ENCODE data around the gene SLC30A7.
"Not testable (repeated sequence)": the region's sequence is repeated elsewhere in the genome, so short reads cannot be mapped to it uniquely, and the experiment has no call there.

SLC30A7 gene

DNA sequence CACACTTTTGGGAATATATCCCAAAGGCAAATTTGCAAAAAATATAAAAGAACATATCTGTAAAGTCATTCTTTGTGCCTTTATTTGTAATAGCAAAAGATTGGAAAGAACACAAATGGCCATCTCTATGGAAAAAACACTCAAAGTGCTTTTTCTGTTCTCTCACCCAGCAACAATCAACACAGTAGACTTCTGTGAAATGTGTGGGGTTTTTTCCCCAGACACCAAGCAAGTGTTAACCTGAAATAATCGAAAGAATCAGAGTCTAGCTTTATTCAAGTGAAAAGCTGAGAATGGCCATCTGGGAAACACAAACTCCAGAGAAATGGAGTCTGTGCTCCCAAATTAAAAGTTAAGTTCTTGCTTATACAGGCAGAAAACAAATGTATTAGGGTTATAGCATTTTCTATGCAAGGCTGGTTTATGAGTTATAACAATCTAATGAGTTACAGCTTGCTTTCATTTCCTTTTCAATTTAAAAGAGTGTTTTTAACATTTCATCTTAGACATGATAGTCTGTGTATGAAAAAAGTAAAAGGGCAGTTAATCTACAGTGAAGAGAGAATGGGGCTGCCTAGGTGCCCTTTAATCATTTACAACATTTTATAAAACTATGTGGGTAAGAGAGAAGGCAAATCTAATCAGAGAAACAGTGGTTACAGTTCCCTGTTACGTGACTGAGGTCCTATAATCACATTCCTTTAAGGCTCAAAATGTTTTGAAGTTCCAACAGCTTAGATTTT lies 46.6 kb downstream of the SLC30A7 start:
- no peak for DNase-seq

GRCh38 chr1:100943533-100943932 lies 47.6 kb downstream of the SLC30A7 start:
- no peak for DNase-seq

GRCh38 chr1:100946064-100946463 lies 50.2 kb downstream of the SLC30A7 start:
- not testable (repeated sequence) for DNase-seq

DNA sequence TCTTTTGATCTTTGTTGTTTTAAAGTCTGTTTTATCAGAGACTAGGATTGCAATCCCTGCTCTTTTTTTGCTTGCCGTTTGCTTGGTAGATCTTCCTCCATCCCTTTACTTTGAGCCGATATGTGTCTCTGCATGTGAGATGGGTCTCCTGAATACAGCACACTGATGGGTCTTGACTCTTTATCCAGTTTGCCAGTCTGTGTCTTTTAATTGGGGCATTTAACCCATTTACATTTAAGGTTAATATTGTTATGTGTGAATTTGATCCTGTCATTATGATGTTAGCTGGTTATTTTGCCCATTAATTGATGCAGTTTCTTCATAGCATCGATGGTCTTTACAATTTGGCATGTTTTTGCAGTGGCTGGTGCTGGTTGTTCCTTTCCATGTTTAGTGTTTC lies 51.9 kb downstream of the SLC30A7 start:
- not testable (repeated sequence) for DNase-seq

DNA sequence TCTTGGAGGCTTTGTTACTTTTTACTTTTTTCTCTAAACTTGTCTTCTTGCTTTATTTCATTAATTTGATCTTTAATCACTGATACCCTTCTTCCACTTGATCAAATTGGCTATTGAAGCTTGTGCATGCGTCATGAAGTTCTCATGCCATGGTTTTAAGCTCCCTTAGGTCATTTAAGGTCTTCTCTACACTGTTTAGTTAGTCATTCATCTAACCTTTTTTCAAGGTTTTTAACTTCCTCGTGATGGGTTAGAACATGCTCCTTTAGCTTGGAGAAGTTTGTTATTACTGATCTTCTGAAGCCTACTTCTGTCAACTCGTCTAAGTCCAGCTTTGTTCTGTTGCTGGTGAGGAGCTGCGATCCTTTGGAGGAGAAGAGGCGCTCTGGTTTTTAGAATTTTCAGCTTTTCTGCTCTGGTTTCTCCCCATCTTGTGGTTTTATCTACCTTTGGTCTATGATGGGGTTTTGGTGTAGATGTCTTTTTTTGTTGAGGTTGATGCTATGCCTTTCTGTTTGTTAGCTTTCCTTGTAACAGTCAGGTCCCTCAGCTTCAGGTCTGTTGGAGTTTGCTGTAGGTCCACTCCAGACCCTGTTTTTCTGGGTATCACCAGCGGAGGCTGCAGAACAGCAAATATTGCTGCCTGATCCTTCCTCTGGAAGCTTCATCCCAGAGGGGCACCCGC lies 53.0 kb downstream of the SLC30A7 start:
- DNase-seq: not testable (repeated sequence)

DNA sequence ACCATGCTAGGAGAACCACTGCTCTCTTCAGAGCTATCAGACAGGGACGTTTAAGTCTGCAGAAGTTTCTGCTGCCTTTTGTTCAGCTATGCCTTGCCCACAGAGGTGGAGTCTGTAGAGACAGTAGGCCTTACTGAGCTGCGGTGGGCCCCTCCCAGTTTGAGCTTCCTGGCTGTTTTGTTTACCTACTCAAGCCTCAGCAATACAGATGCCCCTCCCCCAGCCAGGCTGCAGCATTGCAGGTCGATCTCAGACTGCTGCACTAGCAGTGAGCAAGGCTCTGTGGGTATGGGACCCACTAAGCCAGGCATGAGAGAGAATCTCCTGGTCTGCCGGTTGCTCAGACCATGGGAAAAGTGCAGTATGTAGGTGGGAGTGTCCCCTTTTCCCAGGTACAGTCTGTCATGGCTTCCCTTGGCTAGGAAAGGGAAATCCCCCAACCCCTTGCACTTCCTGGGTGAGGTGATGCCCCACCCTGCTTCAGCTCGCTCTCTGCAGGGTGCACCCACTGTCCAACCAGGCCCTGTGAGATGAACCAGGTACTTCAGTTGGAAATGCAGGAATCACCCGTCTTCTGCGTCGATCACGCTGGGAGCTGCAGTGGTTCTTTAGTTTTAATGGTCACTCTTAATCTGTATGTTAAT lies 53.7 kb downstream of the SLC30A7 start:
- DNase-seq: peak; percentile 66

GRCh38 chr1:100950337-100950736 lies 54.4 kb downstream of the SLC30A7 start:
- DNase-seq: no peak

GRCh38 chr1:100950781-100951180 lies 54.9 kb downstream of the SLC30A7 start:
- DNase-seq: no peak

GRCh38 chr1:100952104-100952745 lies 56.3 kb downstream of the SLC30A7 start:
- DNase-seq: no peak

DNA sequence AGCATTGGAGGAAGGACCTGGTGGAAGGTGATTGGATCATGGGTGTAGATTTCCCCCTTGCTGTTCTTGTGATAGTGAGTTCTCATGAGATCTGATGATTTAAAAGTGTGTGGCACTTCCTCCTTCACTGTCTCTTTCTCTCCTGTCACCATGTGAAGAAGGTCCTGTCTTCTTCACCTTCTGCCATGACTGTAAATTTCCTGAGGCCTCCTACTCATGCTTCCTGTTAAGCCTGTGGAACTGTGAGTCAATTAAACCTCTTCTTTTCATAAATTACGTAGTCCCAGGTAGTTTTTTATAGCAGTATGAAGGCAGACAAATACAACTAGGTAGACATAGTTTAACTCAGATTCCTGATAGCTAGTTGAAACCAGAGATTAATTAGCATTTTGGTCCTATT lies 57.1 kb downstream of the SLC30A7 start:
- DNase-seq: not testable (repeated sequence)

GRCh38 chr1:100953960-100954730 lies 58.3 kb downstream of the SLC30A7 start:
- DNase-seq: no peak

DNA sequence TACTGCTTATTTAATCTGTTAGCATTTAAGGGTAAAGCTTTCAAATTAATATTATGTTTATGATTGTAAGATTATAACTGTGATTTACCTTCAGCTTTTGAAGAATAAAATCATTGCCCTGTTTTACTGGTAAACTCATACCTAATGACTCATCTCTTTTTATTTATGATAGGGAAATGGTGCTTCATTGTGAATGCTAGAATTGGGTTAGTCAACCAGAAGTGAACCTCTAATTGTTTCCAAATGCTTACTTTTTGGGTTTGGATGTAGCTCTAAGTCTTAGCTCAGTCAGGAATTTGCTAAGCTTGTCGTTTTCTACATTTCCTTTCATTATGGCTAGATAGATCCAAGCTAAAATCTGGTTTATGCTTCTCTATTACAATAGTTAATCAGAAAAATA lies 59.4 kb downstream of the SLC30A7 start:
- DNase-seq: no peak

DNA sequence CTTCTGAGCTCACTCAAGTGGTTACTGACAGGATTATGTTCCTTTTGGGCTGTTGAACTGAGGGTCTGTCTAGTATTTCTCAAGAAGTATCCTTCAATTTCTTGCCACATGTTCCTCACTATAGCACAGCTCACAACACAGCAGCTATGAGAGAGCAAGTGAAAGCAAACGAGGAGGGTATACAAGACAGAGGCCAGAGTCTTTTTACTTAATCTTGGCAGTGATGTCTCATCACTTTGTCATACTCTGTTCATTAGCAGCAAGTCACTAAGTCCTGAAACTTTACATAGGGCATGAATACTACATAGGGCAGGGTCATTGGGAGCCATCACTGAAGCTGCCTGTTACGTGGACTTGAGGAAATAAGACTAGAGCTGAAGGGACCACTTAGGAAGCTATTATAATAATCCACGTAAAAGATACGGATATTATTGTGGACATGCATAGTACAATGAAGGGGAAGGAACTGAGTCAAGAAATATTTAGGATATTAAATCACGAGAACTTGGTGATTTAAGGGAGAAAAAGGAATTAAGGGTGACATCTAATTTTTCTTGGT lies 63.7 kb downstream of the SLC30A7 start:
- DNase-seq: no peak

DNA sequence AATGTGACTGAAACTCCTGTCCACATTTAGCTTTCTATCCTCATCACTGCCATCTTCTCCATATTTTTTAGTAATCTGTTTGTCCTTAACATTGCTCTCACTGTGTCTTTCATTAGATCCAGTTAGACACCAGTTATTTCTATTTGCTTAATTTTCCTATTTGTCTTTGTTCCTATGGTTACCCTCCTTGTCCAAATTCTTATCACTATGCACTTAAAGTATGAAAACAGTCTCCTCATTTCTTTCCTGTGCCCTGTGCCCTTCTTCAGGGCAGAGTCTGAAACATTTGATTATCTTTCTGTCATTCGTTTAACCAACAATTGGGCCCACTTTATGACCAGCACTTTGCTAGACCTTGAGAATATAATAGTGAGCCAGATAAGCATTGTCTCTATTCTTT lies 64.2 kb downstream of the SLC30A7 start:
- DNase-seq: no peak

DNA sequence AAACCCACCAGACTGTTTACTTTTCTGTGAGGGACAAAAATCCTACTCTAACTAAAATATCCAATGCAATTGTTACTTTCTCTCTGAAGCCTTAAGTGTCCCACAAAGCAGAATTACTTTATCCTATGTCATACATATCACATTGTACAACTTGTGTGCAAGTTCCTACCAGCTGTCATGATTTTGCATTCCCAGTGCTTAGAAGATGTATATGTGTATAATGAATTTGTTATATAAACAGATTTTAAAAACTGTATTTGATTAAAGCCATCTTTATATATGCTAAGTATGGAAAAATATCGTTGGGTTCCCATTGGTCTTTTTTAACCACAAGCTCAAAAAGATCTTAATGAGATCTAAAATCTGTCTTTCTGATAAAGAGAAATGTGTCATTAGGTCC lies 72.7 kb downstream of the SLC30A7 start:
- no peak for DNase-seq

DNA sequence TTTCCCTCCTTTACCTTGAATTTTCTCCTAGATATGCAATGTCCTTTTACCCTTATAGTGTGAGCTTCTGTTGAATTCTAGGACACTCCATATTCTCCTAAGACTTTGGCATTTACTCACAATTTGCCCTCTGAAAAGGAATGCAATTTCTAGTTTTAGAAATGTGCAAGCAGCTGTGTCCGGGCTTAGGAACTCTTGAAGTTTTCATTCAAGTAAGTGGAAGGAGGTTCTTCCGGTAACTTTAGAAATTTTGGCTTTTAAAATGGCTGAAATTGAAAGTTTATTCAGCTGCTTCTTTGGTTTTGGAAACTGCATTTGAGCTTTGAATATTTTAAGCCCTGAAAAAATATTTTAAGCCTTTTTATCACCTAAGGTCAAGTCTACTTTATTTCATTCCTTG lies 73.4 kb downstream of the SLC30A7 start:
- no peak for DNase-seq

DNA sequence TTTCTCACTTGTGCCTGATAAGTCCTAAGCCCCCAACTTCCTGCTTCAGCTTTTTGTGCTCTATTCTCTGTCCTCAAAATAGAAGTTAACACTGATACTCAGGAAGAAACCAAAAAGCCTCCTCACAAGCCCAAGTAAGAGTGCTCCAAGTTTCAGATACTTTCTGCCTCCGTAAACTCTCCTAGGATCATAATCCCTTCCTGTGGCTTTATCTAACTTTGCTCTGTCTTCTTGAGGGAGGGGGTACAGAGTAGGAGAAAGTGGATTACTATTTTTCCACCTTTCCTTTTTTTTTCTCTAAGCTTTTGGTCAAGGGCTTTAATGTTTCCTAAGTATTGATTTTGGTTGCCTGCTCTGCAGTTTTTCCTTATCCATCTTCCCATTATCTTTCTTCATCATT lies 75.1 kb downstream of the SLC30A7 start:
- no peak for DNase-seq

DNA sequence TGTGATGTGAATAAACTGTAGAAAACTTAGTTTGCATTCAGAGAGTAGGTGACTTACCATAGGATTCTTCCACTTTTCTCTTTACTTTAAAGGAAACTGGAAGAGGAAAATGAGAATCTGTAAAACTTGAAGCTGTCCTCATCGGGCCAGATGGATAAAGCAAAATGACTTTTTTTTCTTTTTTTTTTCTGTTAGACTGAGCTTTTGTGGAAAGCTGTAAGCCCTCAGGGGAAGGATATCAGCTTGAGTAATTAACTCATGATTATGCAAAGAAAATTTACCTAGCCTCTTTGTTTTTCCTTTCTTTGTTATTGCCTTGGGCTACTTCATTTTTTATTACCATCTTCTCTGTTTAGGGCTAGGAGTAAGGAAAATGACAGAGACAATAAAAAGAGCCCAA lies 76.3 kb downstream of the SLC30A7 start:
- no peak for DNase-seq

GRCh38 chr1:100976936-100977335 lies 81.0 kb downstream of the SLC30A7 start:
- no peak for DNase-seq

DNA sequence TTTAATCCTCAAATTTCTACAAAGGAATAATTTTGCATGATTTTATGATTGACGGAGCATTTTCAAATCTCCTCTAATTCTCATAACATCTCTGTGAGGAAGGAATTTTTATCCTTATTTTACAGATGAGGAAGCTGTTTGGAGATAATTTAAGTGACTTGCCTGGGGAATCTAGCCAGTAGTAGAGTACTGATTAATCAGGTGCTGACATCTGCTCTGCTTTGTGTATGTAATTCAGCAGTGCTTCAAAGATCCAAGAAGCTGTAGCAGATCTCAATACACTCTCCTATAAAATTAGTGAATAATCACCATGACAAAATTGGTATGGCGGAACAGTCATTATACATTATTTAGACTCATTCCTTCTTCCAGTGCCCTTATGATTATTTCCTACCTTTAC lies 83.7 kb downstream of the SLC30A7 start:
- no peak for DNase-seq

- no peak for DNase-seq
These were observed 86.9 kb downstream of the SLC30A7 start for GRCh38 chr1:100982793-100983192.

DNA sequence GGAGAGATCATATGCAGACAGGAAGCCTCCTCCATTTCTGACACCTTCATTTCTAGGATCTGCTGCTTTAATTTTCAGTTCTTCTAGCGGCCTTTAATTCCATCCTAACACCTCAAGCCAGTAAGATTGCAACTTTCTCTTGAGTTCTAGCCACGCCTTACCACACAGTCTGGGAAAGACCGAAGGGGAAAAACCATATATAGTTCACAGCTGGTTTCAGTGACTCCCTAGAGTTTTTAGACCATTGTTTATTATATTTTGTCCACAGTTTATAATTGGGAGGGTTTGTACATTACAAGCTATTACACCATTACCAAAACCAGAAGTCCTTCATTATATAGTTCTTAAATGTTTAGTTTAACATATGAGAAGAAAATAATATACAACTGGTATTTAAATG lies 92.2 kb downstream of the SLC30A7 start:
- DNase-seq: no peak

Data from activated CD4-positive, alpha-beta T cell treated with anti-CD3 and anti-CD28 coated beads for 48 hours (primary cell).